Dermis blood vessel endothelial cell (primary cell): ENCODE measurements around the gene PRRC2A. TPM values are rescaled to one million over a fixed set of nuclear protein-coding genes. Genes with fewer than 3 reads are reported as not detected.

Experiments used
- DNase-seq: peaks from one replicate; pipeline ENCODE4 v3.0.0; 2010
- total RNA-seq: library from RNA; depleted of rRNA; stranded (reverse); fragments of >200 nt; gene quantifications from 2 replicates; pipeline ENCODE4 v1.2.3, GENCODE V29; 2014

The PRRC2A gene
- total RNA-seq, 1 donor from 2014 or later, result 32.2 TPM

DNA sequence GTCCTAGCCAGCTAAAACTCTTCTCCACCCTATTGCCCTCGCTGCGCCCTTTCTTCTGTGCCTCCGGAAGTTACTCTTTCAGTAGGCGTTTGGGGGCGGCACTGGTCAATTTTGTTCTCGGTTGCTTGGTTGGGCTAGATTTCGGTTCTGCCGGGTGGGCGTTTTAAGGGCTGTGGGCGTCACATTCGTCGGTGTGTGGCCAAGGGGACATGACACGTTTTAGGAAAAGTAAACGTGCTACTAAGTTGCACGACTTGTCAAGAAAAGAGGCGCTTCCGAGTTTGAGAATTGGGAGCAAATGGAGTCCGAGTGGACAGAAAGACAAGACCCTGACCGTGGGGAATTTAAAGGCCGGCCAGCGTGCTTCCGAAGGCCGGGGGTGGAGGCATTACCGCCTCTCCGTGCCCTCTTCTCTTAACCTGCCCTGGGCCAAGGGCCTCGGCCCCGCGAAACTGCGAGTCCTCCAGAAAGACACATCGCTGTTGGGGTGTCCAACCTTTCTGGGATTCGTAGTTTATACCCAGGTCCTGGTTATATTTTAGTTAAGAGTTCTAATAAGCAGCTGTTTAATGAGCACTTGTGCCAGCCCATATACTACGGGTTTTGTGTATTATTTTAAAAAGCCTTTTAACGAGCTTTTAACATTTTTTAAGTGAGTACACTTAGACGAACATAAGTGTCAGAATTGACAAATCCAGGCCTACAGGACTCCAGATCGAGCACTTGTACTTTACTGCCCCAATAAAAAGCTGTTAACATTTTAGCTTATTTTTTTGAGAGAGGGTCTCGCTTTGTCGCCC lies 32.6 kb downstream of the PRRC2A start:
- DNase-seq, result peak; percentile 90

- no peak for DNase-seq
Observed at GRCh38 chr6:31654574-31655348, 34.2 kb downstream of the PRRC2A start.

DNA sequence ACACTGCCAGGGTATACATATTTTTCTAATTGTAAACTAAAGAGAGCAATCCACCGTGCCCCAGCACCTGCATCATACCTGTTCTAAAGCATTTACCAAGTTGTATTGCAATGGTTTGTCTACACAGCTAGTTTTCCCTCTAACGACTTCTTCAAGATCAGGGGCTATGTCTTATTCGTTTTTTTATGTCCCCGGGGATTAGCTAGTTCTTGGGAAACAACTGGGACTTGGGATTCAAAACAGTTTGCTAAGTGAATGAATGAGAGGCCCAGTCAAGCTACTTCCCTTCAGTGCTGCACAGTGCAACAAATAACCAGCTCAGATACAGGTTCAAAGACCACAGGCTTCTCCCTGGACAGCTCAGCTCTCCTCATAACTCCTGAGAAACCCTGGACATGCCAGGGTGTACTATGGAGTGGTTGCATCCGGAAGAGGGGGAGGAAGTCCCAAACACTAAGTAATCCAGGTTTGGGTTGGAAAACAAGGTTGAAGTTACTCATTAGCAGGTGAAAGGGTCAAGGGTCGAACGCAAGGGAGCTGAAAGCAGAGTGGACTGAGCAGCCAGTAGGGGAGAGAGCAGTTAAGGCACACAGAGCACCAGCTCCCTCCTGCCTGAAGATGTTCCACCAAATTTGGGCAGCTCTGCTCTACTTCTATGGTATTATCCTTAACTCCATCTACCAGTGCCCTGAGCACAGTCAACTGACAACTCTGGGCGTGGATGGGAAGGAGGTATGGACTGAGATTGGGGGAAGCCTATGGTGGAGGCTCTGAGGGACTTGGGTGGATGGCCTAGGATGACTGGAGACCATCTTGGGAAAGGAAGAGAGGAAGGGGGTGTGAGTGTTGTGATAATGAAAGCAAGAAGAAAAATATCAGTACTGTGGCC lies 35.1 kb downstream of the PRRC2A start, which contains the start of gene APOM:
TSS of gene APOM (plus strand) at position 546 of the 889 bp plus-strand sequence. CDS start at position 619, 73 bp downstream.
- DNase-seq, result no peak

DNA sequence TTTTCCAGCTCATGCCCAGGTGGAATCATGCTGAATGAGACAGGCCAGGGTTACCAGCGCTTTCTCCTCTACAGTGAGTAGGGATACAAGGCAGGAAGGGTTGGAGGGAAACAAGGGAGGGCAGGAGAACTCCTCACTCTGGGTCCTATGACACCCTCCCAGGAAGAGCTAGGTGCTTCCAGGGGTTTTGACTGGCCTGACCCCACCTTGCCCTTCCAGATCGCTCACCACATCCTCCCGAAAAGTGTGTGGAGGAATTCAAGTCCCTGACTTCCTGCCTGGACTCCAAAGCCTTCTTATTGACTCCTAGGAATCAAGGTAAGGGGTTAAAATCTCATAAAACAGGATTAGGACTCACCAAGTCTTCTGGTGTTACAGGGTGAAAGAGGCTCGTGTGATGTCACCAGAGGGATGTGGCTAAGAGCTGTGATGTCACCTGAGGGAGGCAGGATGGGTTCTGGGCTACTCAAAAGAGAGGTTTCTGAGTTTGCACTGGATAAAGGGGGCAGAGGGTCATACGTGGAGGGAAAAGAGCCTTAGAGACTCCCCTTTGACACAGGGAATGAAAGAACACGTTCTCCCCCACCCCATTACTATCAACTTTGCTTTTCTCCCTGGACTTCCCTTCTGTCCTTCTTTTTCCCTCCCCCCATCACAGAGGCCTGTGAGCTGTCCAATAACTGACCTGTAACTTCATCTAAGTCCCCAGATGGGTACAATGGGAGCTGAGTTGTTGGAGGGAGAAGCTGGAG lies 37.1 kb downstream of the PRRC2A start:
- no peak for DNase-seq

DNA sequence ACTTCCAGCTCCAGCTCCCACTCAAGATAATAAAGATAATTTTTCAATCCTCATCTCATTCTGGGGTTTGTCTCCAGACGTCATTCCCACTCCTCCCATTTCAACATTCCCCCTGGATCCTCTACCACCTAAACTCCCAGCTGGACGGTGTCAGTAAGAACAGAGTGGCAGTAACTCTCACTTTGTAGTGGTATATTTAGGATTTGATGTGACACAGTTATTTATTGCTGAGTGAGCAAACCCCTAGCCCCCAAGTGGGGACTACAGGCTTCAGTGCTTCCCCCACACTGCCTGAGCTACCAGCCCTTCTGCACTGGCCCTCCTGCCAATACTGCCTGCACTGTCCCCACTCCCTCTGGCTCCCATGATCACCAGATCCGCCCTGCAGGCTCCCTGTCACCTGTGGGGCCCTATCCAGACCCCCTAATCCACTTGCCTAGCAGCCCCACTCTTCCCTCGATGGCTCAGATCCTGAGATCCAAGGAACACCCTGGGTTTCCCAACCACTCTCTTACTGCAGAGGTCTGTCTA lies 37.7 kb downstream of the PRRC2A start:
- DNase-seq, result no peak

GRCh38 chr6:31658983-31659648 lies 38.6 kb downstream of the PRRC2A start:
- DNase-seq, result no peak

DNA sequence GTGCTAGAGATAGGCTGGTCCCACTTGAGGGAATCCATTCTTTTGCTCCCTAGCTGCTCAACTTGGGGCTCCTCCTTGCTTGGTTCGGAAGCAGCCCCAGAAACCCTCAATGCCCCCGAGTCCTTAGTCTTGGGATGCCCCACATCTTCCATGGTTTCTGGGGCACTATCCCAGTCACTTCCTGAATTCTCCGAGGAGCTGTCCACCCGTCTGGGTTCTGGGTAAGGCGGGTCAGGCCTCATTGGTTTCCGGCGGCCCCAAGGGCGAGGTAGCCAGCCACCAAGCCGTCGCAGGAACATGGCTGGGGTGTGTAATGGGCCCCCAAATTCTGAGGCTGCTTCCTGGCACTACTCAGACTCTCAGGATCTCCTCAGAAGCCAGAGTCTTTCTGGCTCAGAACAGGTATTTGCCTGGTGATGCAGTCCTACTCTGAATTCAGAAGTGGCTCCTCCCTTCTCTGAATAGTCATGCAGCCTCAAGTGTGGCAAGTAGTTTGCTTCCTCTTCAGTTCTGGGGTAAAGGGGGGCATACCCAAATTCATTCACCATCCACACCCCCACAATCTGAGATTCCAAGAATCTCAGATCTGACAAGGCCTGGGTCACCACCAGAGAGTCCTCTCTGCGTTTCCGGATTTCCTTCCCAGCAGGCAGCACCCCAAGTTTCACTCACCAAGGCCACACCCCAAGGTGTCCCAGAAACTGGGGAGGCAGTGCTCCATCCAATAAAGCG lies 39.3 kb downstream of the PRRC2A start:
- peak; percentile 50 for DNase-seq

DNA sequence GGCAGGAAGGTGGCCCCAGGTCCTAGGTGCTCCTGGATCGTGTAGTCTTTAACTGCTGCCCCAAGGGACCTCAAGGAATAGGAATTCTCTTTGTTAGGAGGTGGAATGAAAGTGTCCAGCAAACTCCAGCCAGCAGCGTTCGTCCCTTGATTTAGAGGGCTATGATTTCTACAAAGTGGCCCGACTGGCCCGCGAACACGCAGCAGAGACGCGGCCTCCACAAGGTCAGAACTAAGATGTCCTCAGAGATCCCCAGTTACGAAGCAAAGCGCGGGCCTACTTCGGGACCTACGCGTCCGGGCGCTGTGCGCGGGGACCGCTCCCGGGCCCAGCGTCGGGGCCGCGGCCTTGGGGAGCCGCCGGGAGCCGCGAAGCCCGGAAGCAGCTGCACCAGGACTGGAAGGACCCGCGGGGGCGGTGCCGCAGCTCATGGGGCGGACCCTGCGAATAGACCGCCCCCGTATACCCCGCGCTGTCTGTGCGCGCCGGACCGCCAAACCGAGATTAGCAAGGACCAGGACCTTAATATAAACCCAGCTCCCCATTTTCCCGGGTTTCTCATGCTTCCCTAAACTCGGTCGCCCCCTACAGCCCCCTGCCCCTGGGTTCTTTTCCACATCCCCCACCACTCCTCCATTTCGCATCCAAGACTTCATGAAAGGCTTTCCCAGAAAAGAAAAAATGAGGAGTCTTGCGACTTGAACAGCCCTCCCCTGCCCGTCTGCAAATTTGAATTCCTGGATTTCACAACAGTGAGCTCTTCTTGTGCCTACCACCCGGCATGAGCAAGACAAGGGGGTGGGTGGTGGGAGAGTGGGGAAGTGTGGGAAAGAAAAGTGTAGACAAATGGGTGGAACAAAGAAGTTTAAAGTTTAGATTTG lies 40.1 kb downstream of the PRRC2A start, which contains the start of gene C6orf47:
TSS of gene C6orf47 (minus strand) at position 398 of the 881 bp plus-strand sequence. CDS start 831 bp downstream, outside the sequence.
- DNase-seq, result peak; percentile 90

DNA sequence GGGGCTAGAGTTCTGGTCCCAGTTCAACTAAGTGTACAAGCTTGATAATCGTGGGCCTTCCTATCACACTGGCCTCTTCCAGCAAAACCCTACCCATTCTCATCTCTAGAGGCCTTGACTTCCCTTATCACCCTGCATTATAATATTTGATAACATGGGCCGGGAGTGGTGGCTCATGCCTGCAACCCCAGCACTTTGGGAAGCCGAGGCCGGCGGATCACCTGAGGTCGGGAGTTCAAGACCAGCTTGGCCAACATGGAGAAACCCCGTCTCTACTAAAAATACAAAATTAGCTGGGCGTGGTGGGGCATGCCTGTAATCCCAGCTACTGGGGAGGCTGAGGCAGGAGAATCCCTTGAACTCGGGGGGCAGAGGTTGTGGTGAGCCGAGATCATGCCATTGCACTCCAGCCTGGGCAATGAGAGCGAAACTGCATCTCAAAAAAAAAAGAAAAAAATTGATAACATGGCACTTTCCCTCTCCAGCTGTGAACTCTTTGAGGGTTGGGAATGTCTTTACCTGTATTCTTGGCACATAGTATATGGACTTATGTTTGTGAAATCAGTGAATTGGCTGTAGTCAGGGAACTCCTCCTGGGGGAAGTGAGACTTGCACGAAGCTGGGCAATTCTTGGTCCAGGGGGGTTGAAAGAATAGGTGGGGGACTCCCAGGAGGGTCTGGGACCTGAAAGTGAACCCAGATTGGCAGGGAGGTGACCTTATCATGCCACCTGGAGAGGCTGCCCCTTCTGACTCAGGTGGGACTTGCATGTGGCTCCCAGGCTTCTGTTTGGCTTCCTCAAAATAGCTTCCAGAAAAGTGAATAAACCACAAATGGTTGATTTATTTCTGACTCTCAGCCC lies 41.0 kb downstream of the PRRC2A start:
- no peak for DNase-seq

- no peak for DNase-seq
Observed at GRCh38 chr6:31662124-31662723, 41.7 kb downstream of the PRRC2A start.

- DNase-seq, result no peak
Observed at GRCh38 chr6:31663126-31663960, 42.8 kb downstream of the PRRC2A start.

DNA sequence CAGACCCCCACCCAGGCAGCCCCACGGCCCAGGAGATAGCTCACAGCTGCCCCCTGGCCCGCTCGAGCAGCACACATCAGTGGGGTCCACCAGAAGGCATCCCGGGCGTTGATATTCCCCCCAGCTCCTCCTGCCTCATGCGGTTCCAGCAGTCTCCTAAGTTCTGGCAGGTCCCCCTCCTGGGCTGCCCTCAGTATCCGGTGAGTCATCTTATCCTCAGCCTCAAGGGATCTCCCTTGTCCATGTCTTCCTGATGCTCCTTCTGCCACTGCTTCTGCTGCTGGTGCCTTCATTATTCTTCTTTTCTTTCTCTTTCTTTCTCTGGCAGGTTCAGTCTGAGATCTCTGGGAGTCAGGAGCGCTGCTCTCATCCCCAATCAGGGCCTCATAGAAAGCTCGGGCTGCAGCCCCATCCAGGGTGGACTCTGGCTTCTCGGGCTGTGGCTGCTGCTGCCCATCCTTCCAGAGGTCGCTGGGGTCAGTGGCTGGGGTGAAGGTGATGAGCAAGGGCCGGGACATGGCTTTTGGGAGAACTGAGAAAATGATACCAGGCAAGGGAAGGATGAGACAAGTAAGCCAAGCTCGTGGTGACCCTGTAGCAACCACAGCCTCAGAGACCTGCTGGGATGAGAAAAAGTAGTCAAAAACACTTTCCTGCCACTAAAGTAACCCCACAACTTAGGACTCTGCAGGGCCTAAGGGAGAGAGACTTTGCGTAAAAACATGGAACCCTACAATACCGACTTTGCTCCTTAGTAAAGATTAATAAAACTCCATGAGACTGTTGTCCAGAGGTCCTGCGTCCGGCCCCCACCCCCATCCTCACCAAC lies 43.7 kb downstream of the PRRC2A start:
- peak; percentile 75 for DNase-seq

- DNase-seq, result peak; percentile 97
Observed at GRCh38 chr6:31664790-31665500, 44.4 kb downstream of the PRRC2A start, which contains the start of gene GPANK1. Gene GPANK1, minus strand, starts transcription at chr6:31664997. Its CDS starts 519 bp downstream, at chr6:31664478.

DNA sequence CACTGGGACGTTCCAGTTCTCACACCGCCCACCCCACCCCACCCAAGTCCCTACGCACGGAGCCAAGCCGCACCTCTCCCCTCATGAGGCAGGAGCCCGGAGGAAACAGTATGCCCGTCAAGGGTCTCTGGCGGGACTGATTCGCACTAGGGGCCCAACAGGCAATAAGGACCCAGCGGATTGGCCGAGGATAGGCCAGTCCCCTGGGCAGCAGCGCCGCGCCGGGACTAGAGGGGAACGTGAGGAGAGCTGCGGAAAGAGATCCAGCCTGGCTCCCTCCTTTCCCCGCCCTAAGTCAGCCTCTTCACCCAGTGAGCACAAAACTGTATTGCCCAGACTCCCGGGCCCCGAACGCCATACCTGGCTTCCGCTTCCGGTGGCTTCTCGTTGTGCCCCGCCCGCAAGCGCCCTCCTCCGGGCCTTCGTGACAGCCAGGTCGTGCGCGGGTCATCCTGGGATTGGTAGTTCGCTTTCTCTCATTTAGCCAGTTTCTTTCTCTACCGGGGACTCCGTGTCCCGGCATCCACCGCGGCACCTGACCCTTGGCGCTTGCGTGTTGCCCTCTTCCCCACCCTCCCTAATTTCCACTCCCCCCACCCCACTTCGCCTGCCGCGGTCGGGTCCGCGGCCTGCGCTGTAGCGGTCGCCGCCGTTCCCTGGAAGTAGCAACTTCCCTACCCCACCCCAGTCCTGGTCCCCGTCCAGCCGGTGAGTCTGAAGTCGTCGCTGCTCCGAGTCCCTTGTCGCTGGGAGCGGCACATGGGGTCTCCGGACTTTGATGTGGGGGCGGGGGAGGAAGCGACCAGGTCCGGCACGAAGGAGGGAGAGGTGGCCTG lies 45.2 kb downstream of the PRRC2A start, which contains the start of gene CSNK2B:
TSS of gene CSNK2B (plus strand) at position 580 of the 836 bp plus-strand sequence. CDS start 752 bp downstream, outside the sequence.
- DNase-seq, result peak; percentile 98
